Measurements from ENCODE around the gene TUBB2A.
"Not testable (repeated sequence)": the region's sequence is repeated elsewhere in the genome, so short reads cannot be mapped to it uniquely, and the experiment has no call there.

Gene TUBB2A

GRCh38 chr6:3140201-3140600 lies 17.1 kb downstream of the TUBB2A start:
- H3K4me3 ChIP-seq (ENCODE audit: low read depth, low read length), result no peak overlapping the region
- TF ChIP-seq CTCF (IDR thresholded peaks at IDR 0.05; ENCODE audit: low read depth, low read length), result no peak
- TF ChIP-seq MAX (IDR thresholded peaks at IDR 0.05; ENCODE audit: low read depth, low read length), result no peak
- TF ChIP-seq MYC (IDR thresholded peaks at IDR 0.05; ENCODE audit: low read depth, low read length), result no peak
- no peak for TF ChIP-seq POLR2A (IDR thresholded peaks at IDR 0.05; ENCODE audit: extremely low read depth, insufficient read length)
- no peak for DNase-seq (ENCODE audit: low read depth)

- peak; percentile 70 for DNase-seq (ENCODE audit: low read depth)
- no peak overlapping the region for H3K4me3 ChIP-seq (ENCODE audit: low read depth, low read length)
- TF ChIP-seq CTCF (IDR thresholded peaks at IDR 0.05; ENCODE audit: low read depth, low read length) (no peak), MAX (IDR thresholded peaks at IDR 0.05; ENCODE audit: low read depth, low read length) (no peak)
Measured at GRCh38 chr6:3139090-3139903, 18.0 kb downstream of the TUBB2A start.

- peak; percentile 41 for DNase-seq (ENCODE audit: low read depth)
- no peak overlapping the region for H3K4me3 ChIP-seq (ENCODE audit: low read depth, low read length)
- TF ChIP-seq CTCF (IDR thresholded peaks at IDR 0.05; ENCODE audit: low read depth, low read length) (no peak), MYC (IDR thresholded peaks at IDR 0.05; ENCODE audit: low read depth, low read length) (no peak), MAX (IDR thresholded peaks at IDR 0.05; ENCODE audit: low read depth, low read length) (no peak), POLR2A (IDR thresholded peaks at IDR 0.05; ENCODE audit: extremely low read depth, insufficient read length) (no peak)
Measured at GRCh38 chr6:3138341-3138740, 19.0 kb downstream of the TUBB2A start.

DNA sequence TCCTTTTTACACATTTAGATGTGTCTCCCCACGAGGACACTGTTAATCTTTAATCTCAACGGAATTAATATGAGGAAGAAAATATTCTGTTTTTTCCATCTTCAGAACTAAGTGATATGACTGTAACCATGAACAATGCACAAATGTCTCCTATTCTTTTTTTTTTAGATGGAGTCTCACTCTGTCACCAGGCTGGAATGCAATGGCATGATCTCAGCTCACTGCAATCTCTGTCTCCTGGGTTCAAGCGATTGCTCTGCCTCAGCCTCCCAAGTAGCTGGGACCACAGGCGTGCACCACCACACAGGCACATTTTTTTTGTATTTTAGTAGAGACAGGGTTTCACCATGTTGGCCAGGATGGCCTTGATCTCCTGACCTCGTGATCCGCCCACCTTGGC lies 19.5 kb downstream of the TUBB2A start:
- H3K4me3 ChIP-seq (ENCODE audit: low read depth, low read length); DNase-seq (ENCODE audit: low read depth): not testable (repeated sequence)

- TF ChIP-seq MAX (IDR thresholded peaks at IDR 0.05; ENCODE audit: low read depth, low read length) (no peak), POLR2A (IDR thresholded peaks at IDR 0.05; ENCODE audit: extremely low read depth, insufficient read length) (no peak), MYC (IDR thresholded peaks at IDR 0.05; ENCODE audit: low read depth, low read length) (no peak), CTCF (IDR thresholded peaks at IDR 0.05; ENCODE audit: low read depth, low read length) (no peak)
- no peak overlapping the region for H3K4me3 ChIP-seq (ENCODE audit: low read depth, low read length)
- no peak for DNase-seq (ENCODE audit: low read depth)
Measured at GRCh38 chr6:3137057-3137777, 20.1 kb downstream of the TUBB2A start.

DNA sequence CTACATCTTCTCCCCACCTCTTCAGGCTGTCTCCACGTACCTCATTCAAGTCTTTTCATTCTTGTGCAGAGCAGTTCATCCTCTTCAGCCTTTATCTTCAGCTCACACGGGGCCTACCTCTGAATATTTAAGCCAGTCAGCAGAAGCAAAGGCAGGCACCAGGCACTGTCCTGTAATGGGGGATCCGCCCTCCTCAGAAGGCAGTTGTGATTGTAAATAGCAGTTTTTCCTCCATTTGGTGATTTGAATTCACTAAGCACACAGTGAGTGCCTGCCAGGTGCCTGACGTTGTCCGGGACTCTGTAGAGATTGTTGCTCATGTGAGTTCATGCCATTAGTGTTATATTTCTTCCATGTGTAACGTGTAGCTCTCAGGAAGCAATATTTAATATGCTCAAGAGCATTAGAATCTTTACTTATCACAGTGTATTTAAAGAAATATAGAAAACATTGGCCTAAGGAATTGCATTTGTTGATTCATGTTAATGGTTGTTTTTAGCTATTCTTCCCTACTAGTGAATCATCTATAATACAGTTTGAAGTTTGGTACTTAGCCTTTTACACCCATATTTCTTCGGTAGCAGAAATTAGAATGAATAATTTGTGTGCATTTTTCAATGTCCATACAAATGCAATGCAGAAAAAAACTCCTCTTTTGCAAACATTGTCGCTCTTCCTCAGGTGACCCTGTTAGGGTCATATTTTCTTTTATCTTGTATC lies 20.9 kb downstream of the TUBB2A start:
- no peak for DNase-seq (ENCODE audit: low read depth)
- TF ChIP-seq POLR2A (IDR thresholded peaks at IDR 0.05; ENCODE audit: extremely low read depth, insufficient read length) (no peak), CTCF (IDR thresholded peaks at IDR 0.05; ENCODE audit: low read depth, low read length) (no peak), MYC (IDR thresholded peaks at IDR 0.05; ENCODE audit: low read depth, low read length) (no peak)
- H3K4me3 ChIP-seq (ENCODE audit: low read depth, low read length), result no peak overlapping the region

Measured in NB4 (cell line).